ENCODE data around the gene RBMS3.
A peak's percentile ranks its signal among the peaks of the same experiment; 100 is the strongest.
"Not testable (repeated sequence)": the region's sequence is repeated elsewhere in the genome, so short reads cannot be mapped to it uniquely, and the experiment has no call there.

The RBMS3 gene

GRCh38 chr3:29976871-29977270, 696.0 kb downstream of the RBMS3 start:
- DNase-seq: no peak

GRCh38 chr3:29977360-29977759, 696.5 kb downstream of the RBMS3 start:
- DNase-seq: no peak

- no peak for DNase-seq
These were observed 697.2 kb downstream of the RBMS3 start for GRCh38 chr3:29978036-29978435.

GRCh38 chr3:29991198-29991597, 710.3 kb downstream of the RBMS3 start:
- no peak for DNase-seq

GRCh38 chr3:30002797-30003196, 721.9 kb downstream of the RBMS3 start:
- no peak for DNase-seq

- DNase-seq: no peak
These were observed 722.9 kb downstream of the RBMS3 start for GRCh38 chr3:30003741-30004140.

GRCh38 chr3:30004481-30004880, 723.6 kb downstream of the RBMS3 start:
- DNase-seq: no peak

- no peak for DNase-seq
These were observed 725.2 kb downstream of the RBMS3 start for GRCh38 chr3:30006111-30006510.

GRCh38 chr3:30007668-30008067, 726.8 kb downstream of the RBMS3 start:
- peak in 1 of 5 experiments; percentile 2 for DNase-seq

- peak in 1 of 5 experiments; percentile 3 for DNase-seq
These were observed 730.4 kb downstream of the RBMS3 start for GRCh38 chr3:30011237-30011803.

- DNase-seq: peak in 3 of 5 experiments; percentile 11 to 34 (median 14)
These were observed 732.2 kb downstream of the RBMS3 start for GRCh38 chr3:30012941-30013543.

GRCh38 chr3:30017901-30018300, 737.0 kb downstream of the RBMS3 start:
- DNase-seq: no peak

GRCh38 chr3:30020380-30020779, 739.5 kb downstream of the RBMS3 start:
- DNase-seq: no peak

- no peak for DNase-seq
These were observed 743.6 kb downstream of the RBMS3 start for GRCh38 chr3:30024466-30024865.

- DNase-seq: no peak
These were observed 746.0 kb downstream of the RBMS3 start for GRCh38 chr3:30026851-30027250.

GRCh38 chr3:30034246-30034991, 753.5 kb downstream of the RBMS3 start:
- no peak for DNase-seq

GRCh38 chr3:30035935-30036567, 755.2 kb downstream of the RBMS3 start:
- no peak for DNase-seq

- DNase-seq: no peak
These were observed 759.3 kb downstream of the RBMS3 start for GRCh38 chr3:30040126-30040525.

- DNase-seq: not testable (repeated sequence)
These were observed 760.6 kb downstream of the RBMS3 start for GRCh38 chr3:30041481-30041880.

- DNase-seq: peak in 3 of 5 experiments; percentile 11 to 61 (median 23)
These were observed 761.5 kb downstream of the RBMS3 start for GRCh38 chr3:30042274-30042859.

- no peak for DNase-seq
These were observed 762.2 kb downstream of the RBMS3 start for GRCh38 chr3:30042916-30043555.

- no peak for DNase-seq
These were observed 763.6 kb downstream of the RBMS3 start for GRCh38 chr3:30044515-30044914.

- DNase-seq: no peak
These were observed 767.6 kb downstream of the RBMS3 start for GRCh38 chr3:30048431-30048830.

Measured in T-helper 2 cell (primary cell).